Karpas-422 (cell line): ENCODE data around the gene IVNS1ABP. TPM values are rescaled to one million over a fixed set of nuclear protein-coding genes. Genes with fewer than 3 reads are reported as not detected.
"Not testable (repeated sequence)": the region's sequence is repeated elsewhere in the genome, so short reads cannot be mapped to it uniquely, and the experiment has no call there.

Experiments used
- DNase-seq: peaks from one replicate; pipeline ENCODE4 v3.0.0-alpha.2; 2015
- H2AFZ ChIP-seq: fragments of 200-600 bp; sonication (generic); 2 replicates; pipeline ENCODE4 v1.6.1; 2014; ENCODE audit warnings: antibody characterized with exemption, low read length, mixed read lengths
- H3K27ac ChIP-seq: fragments of 200-600 bp; sonication (generic); 2 replicates; pipeline ENCODE4 v1.5.1; 2014; ENCODE audit warnings: mild to moderate bottlenecking, low read length, moderate library complexity
- H3K27me3 ChIP-seq: fragments of 200-600 bp; sonication (generic); 2 replicates; pipeline ENCODE4 v1.6.1; 2014; ENCODE audit warnings: low read length, mixed read lengths
- H3K36me3 ChIP-seq: fragments of 200-600 bp; sonication (generic); 2 replicates; pipeline ENCODE4 v1.6.1; 2014; ENCODE audit warnings: low read length, mixed read lengths; ENCODE audit not compliant: insufficient read depth
- H3K4me1 ChIP-seq: fragments of 200-600 bp; sonication (generic); 2 replicates; pipeline ENCODE4 v1.6.1; 2014; ENCODE audit warnings: mild to moderate bottlenecking, low read length, mixed read lengths
- H3K4me2 ChIP-seq: fragments of 200-600 bp; sonication (generic); 2 replicates; pipeline ENCODE4 v1.6.1; 2014; ENCODE audit warnings: low read length, low read depth, mild to moderate bottlenecking; ENCODE audit not compliant: poor library complexity, severe bottlenecking
- H3K4me3 ChIP-seq: fragments of 200-600 bp; sonication (generic); 2 replicates; pipeline ENCODE4 v1.5.1; 2014; ENCODE audit warnings: mild to moderate bottlenecking, antibody characterized with exemption, low read length, mixed read lengths
- H3K79me2 ChIP-seq: fragments of 200-600 bp; sonication (generic); 2 replicates; pipeline ENCODE4 v1.6.1; 2014; ENCODE audit warnings: mild to moderate bottlenecking, low read length, mixed read lengths
- H3K9ac ChIP-seq: fragments of 200-600 bp; sonication (generic); 2 replicates; pipeline ENCODE4 v1.6.0; 2014; ENCODE audit warnings: low read length
- H3K9me2 ChIP-seq: fragments of 200-600 bp; sonication (generic), shearing (Covaris generic); replicated peaks from 2 replicates; pipeline ENCODE4 v1.6.0; 2014; ENCODE audit warnings: mild to moderate bottlenecking, low read length, moderate library complexity; ENCODE audit not compliant: insufficient read depth
- H3K9me3 ChIP-seq: fragments of 300-700, 200-600 bp; sonication (generic); 2 replicates; pipeline ENCODE4 v1.6.1; 2014; ENCODE audit warnings: low read length, mixed read lengths
- H4K20me1 ChIP-seq: fragments of 200-600 bp; sonication (generic); 2 replicates; pipeline ENCODE4 v1.6.1; 2014; ENCODE audit warnings: mild to moderate bottlenecking, antibody characterized with exemption, low read length, low read depth; ENCODE audit not compliant: insufficient read depth
- small RNA-seq: library from RNA; depleted of rRNA; stranded (forward); fragments of <200 nt; gene quantifications from one replicate; pipeline ENCODE3, GENCODE V24; 2014
- total RNA-seq: library from RNA; depleted of rRNA; stranded (reverse); fragments of >200 nt; shearing (Covaris generic); gene quantifications from 2 replicates; pipeline ENCODE4 v1.2.3, GENCODE V29; 2014; ENCODE audit warnings: low replicate concordance; rRNA removed

The IVNS1ABP gene
- total RNA-seq, 1 experiment from 2014 or later: 113 TPM

GRCh38 chr1:185257116-185257949 is 59.7 kb downstream of the IVNS1ABP start:
- H3K9ac ChIP-seq, H3K79me2 ChIP-seq, H3K9me3 ChIP-seq, H3K4me1 ChIP-seq, H3K27ac ChIP-seq, H3K27me3 ChIP-seq, H4K20me1 ChIP-seq, H2AFZ ChIP-seq, H3K9me2 ChIP-seq, DNase-seq, H3K4me3 ChIP-seq, H3K4me2 ChIP-seq, H3K36me3 ChIP-seq: not testable (repeated sequence)

DNA sequence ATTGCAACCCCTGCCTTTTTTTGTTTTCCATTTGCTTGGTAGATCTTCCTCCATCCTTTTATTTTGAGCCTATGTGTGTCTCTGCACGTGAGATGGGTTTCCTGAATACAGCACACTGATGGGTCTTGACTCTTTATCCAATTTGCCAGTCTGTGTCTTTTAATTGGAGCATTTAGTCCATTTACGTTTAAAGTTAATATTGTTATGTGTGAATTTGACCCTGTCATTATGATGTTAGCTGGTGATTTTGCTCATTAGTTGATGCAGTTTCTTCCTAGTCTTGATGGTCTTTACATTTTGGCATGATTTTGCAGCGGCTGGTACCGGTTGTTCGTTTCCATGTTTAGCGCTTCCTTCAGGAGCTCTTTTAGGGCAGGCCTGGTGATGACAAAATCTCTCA is 61.4 kb downstream of the IVNS1ABP start:
- H3K4me3 ChIP-seq, DNase-seq, H2AFZ ChIP-seq, H4K20me1 ChIP-seq, H3K4me2 ChIP-seq, H3K79me2 ChIP-seq, H3K9me2 ChIP-seq, H3K27me3 ChIP-seq, H3K4me1 ChIP-seq, H3K27ac ChIP-seq, H3K9ac ChIP-seq, H3K9me3 ChIP-seq, H3K36me3 ChIP-seq: not testable (repeated sequence)

DNA sequence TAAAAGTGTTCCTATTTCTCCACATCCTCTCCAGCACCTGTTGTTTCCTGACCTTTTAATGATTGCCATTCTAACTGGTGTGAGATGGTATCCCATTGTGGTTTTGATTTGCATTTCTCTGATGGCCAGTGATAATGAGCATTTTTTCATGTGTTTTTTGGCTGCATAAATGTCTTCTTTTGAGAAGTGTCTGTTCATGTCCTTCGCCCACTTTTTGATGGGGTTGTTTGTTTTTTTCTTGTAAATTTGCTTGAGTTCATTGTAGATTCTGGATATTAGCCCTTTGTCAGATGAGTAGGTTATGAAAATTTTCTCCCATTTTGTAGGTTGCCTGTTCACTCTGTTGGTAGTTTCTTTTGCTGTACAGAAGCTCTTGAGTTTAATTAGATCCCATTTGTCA is 64.6 kb downstream of the IVNS1ABP start:
- not testable (repeated sequence) for H3K4me3 ChIP-seq, H3K4me1 ChIP-seq, H3K27ac ChIP-seq, H3K9me2 ChIP-seq, H3K79me2 ChIP-seq, H3K9me3 ChIP-seq, H4K20me1 ChIP-seq, H2AFZ ChIP-seq, H3K27me3 ChIP-seq, H3K36me3 ChIP-seq, DNase-seq, H3K9ac ChIP-seq, H3K4me2 ChIP-seq

- not testable (repeated sequence) for H3K79me2 ChIP-seq, H3K4me2 ChIP-seq, H3K9ac ChIP-seq, H3K9me3 ChIP-seq, DNase-seq, H3K27ac ChIP-seq, H3K27me3 ChIP-seq, H3K36me3 ChIP-seq, H3K9me2 ChIP-seq, H3K4me3 ChIP-seq, H4K20me1 ChIP-seq, H3K4me1 ChIP-seq, H2AFZ ChIP-seq
Measured at GRCh38 chr1:185251928-185252327, 65.1 kb downstream of the IVNS1ABP start.

- Histone ChIP-seq H3K27ac (no peak overlapping the region), H3K79me2 (no peaks in the 10 kb centered on the region), H3K4me2 (no peak overlapping the region), H4K20me1 (no peaks in the 10 kb centered on the region), H3K36me3 (no peaks in the 10 kb centered on the region), H3K9ac (no peak overlapping the region), H3K4me1 (no peaks in the 10 kb centered on the region), H3K9me3 (no peaks in the 10 kb centered on the region), H3K9me2 (no peaks in the 10 kb centered on the region), H3K27me3 (no peaks in the 10 kb centered on the region), H2AFZ (no peak overlapping the region), H3K4me3 (no peak overlapping the region)
- no peak for DNase-seq
Measured at GRCh38 chr1:185250063-185250462, 67.0 kb downstream of the IVNS1ABP start.

DNA sequence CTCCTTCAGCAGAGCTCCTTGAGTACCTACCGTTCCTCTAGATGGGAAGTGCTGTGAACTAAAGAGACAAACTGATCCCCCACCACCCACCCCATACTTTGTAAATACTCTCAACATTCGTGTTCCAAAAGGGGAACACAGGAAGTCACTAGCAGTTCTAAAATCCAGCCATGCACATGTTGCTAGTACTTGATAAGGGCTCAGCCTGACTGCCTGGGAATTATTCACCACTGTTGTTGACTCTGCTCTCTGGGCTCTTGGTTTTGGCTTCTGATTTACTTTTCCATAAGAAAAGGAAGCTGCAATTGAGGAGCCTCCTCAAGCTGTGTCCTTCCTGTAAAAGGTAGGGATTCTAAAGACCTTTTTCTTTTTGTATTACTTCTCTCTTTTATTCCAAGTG is 67.5 kb downstream of the IVNS1ABP start:
- H3K27me3 ChIP-seq: no peaks in the 10 kb centered on the region
- DNase-seq: no peak
- no peaks in the 10 kb centered on the region for H4K20me1 ChIP-seq
- no peaks in the 10 kb centered on the region for H3K9me3 ChIP-seq
- no peaks in the 10 kb centered on the region for H3K79me2 ChIP-seq
- no peaks in the 10 kb centered on the region for H3K36me3 ChIP-seq
- no peak overlapping the region for H2AFZ ChIP-seq
- no peak overlapping the region for H3K27ac ChIP-seq
- no peak overlapping the region for H3K9ac ChIP-seq
- no peaks in the 10 kb centered on the region for H3K9me2 ChIP-seq
- no peak overlapping the region for H3K4me2 ChIP-seq
- H3K4me1 ChIP-seq: no peaks in the 10 kb centered on the region
- H3K4me3 ChIP-seq: no peak overlapping the region

Small RNAs within 50 kb of the gene (small RNA-seq; reads per million reads assigned to genes)
- gene RF00019: not detected

Other genes starting within 250 kb of the IVNS1ABP start
- 20.0 and 26.1 TPM in 2 replicates for gene TRMT1L, start 160.3 kb downstream of the IVNS1ABP start, total RNA-seq
- gene SWT1, start 160.1 kb downstream of the IVNS1ABP start, total RNA-seq: 0.43 and 1.8 TPM in 2 replicates